Esophagus squamous epithelium (tissue), 5 donors: Measurements from ENCODE around the gene FAM131B. TPM values are rescaled to one million over a fixed set of nuclear protein-coding genes. Genes with fewer than 3 reads are reported as not detected.
A peak's percentile ranks its signal among the peaks of the same experiment; 100 is the strongest.

Experiments
- DNase-seq: peaks from one replicate; lab custom pipeline; 2025; lab: John Stamatoyannopoulos, UW
- H3K27ac ChIP-seq, 4 donors: fragments of 200-600 bp; sonication (generic); one replicate each; pipeline ENCODE4 v1.5.1; 2016 to 2019; ENCODE audit warnings: mild to moderate bottlenecking in 1 of 4
- H3K27me3 ChIP-seq, 4 donors: fragments of 200-600 bp; sonication (generic); 1 replicate in 3 of 4; 2 replicates in 1 of 4; pipeline versions ENCODE4 v1.5.1 to v1.6.0; 2017 to 2021; ENCODE audit warnings: antibody characterized with exemption in 1 of 4
- H3K36me3 ChIP-seq, 3 donors: fragments of 200-600 bp; sonication (generic); one replicate each; pipeline ENCODE4 v1.5.1; 2016 to 2019
- H3K4me1 ChIP-seq, 3 donors: fragments of 200-600 bp; sonication (generic); one replicate each; pipeline ENCODE4 v1.5.1; 2017 to 2019
- H3K4me3 ChIP-seq, 4 donors: fragments of 200-600 bp; sonication (generic); 1 replicate in 3 of 4; 2 replicates in 1 of 4; pipeline ENCODE4 v1.5.1; 2016 to 2019; ENCODE audit warnings: mild to moderate bottlenecking in 2 of 4, moderate library complexity in 1 of 4
- H3K9me3 ChIP-seq, 3 donors: fragments of 200-600 bp; sonication (generic); one replicate each; pipeline ENCODE4 v1.5.1; 2016 to 2019
- CTCF ChIP-seq, 6 experiments: fragments of 450-650 bp in 4 of 6; fragments of 200-600 bp in 2 of 6; sonication (generic) in 2 of 6; IDR thresholded peaks; one replicate each; pipeline ENCODE4 v1.5.1; 2016 to 2019; ENCODE audit warnings: antibody characterized with exemption in 6 of 6, mild to moderate bottlenecking in 4 of 6, moderate library complexity in 4 of 6
- POLR2A ChIP-seq, 4 donors: fragments of 450-650 bp; IDR thresholded peaks; one replicate each; pipeline ENCODE4 v1.6.1; 2017; ENCODE audit warnings: antibody characterized with exemption in 4 of 4, mild to moderate bottlenecking in 4 of 4, moderate library complexity in 3 of 4
- WGBS, 2 donors: methylation state at CpG; one replicate each; pipeline ENCODE4 v1.1.5; 2018; 5-methylcytosine and 5-hydroxymethylcytosine counted together
- intact Hi-C: fragments of 100-400 bp; cut with DNase I; formaldehyde crosslinking; loops from one replicate; pipeline ENCODE4 v1.15.0; 2022
- total RNA-seq, 4 donors: library from RNA; depleted of rRNA; stranded (reverse); fragments of >200 nt; gene quantifications; one replicate each; pipeline ENCODE4 v1.1.0, GENCODE V29; 2016
- donor health status: DM: yes; HTN: yes; CAD: no.

Gene FAM131B
- total RNA-seq, 4 donors from 2014 or later = 0.09 to 0.76 (median 0.46) TPM

GRCh38 chr7:143314127-143314526 is 48.4 kb downstream of the FAM131B start:
- H3K27ac ChIP-seq = no peak overlapping the region
- peaks cover 0 to 6% (median 0%) of the 10 kb centered on the region in 3 donors for H3K36me3 ChIP-seq
- intact Hi-C loops = no loop called here
- no peak for TF ChIP-seq POLR2A (IDR thresholded peaks at IDR 0.05)
- no peak for TF ChIP-seq CTCF (IDR thresholded peaks at IDR 0.05)
- peaks cover 4 to 12% (median 8%) of the 10 kb centered on the region in 3 donors for H3K4me1 ChIP-seq
- no peaks in the 10 kb centered on the region for H3K9me3 ChIP-seq
- no peak overlapping the region for H3K4me3 ChIP-seq
- no peak for DNase-seq
- no peaks in the 10 kb centered on the region for H3K27me3 ChIP-seq

DNA sequence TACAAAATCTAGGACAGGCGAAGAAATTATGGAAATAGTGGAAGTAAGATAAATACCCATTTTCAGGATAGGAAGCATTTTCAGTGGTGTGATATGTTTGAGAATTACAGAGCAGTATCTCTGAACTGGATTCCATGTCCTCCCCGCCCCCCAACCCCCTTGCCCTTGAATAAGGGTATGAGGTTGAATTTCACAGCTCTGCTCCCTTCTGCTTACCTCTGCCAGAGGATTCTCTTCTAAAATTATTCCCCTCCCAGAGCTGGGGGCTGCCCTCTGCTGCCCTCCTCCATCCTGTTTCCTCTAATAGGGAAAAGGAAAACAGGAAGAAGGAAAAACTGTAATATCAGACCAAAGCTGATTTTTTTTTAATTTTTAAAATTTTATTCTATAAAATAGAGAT is 53.9 kb downstream of the FAM131B start:
- no peak for DNase-seq
- 88 to 97% methylated on average over 2 of the region's 2 CpGs for WGBS, 2 donors
- no peak for TF ChIP-seq CTCF (IDR thresholded peaks at IDR 0.05)
- TF ChIP-seq POLR2A (IDR thresholded peaks at IDR 0.05) = no peak
- Histone ChIP-seq H3K4me1 (no peaks in the 10 kb centered on the region), H3K27me3 (no peaks in the 10 kb centered on the region), H3K9me3 (no peaks in the 10 kb centered on the region), H3K4me3 (no peak overlapping the region), H3K36me3 (peaks cover 14 to 60% (median 18%) of the 10 kb centered on the region in 3 donors), H3K27ac (no peak overlapping the region)
- intact Hi-C loops = no loop called here

GRCh38 chr7:143305423-143306070 is 57.0 kb downstream of the FAM131B start:
- H3K27ac ChIP-seq = no peak overlapping the region
- intact Hi-C loops = no loop called here
- H3K27me3 ChIP-seq = no peaks in the 10 kb centered on the region
- no peaks in the 10 kb centered on the region for H3K9me3 ChIP-seq
- peaks cover 14 to 89% (median 27%) of the 10 kb centered on the region in 3 donors for H3K36me3 ChIP-seq
- DNase-seq = no peak
- H3K4me3 ChIP-seq = no peak overlapping the region
- no peaks in the 10 kb centered on the region for H3K4me1 ChIP-seq
- TF ChIP-seq POLR2A (IDR thresholded peaks at IDR 0.05) = no peak
- peak in 5 of 6 experiments; percentile 57 to 85 (median 66) for TF ChIP-seq CTCF (IDR thresholded peaks at IDR 0.05)
- 74 to 77% methylated on average over 9 to 10 of the region's 10 CpGs for WGBS, 2 donors

GRCh38 chr7:143304938-143305337 is 57.6 kb downstream of the FAM131B start:
- peaks cover 14 to 95% (median 32%) of the 10 kb centered on the region in 3 donors for H3K36me3 ChIP-seq
- no peak for DNase-seq
- H3K4me3 ChIP-seq = no peak overlapping the region
- intact Hi-C loops = loop anchor here (5.0 kb wide), 1 partner anchor 63 kb away; no protein-coding TSS in a partner anchor
- no peak for TF ChIP-seq CTCF (IDR thresholded peaks at IDR 0.05)
- no peak for TF ChIP-seq POLR2A (IDR thresholded peaks at IDR 0.05)
- no peak overlapping the region for H3K27ac ChIP-seq
- H3K4me1 ChIP-seq = peaks cover 0 to 2% (median 0%) of the 10 kb centered on the region in 3 donors
- 82 to 87% methylated on average over 3 to 6 of the region's 6 CpGs for WGBS, 2 donors
- H3K27me3 ChIP-seq = no peaks in the 10 kb centered on the region
- no peaks in the 10 kb centered on the region for H3K9me3 ChIP-seq

- 48 to 74% methylated on average over 10 of the region's 10 CpGs for WGBS, 2 donors
Observed at GRCh38 chr7:143303733-143304132, 58.8 kb downstream of the FAM131B start.

More at GRCh38 chr7:143303733-143304132, 58.8 kb downstream of the FAM131B start:
- Histone ChIP-seq H3K4me1 (peaks cover 0 to 8% (median 0%) of the 10 kb centered on the region in 3 donors), H3K36me3 (peaks cover 14 to 98% (median 36%) of the 10 kb centered on the region in 3 donors), H3K27ac (no peak overlapping the region), H3K27me3 (no peaks in the 10 kb centered on the region), H3K4me3 (no peak overlapping the region), H3K9me3 (no peaks in the 10 kb centered on the region)
- intact Hi-C loops = loop anchor here (5.0 kb wide), 1 partner anchor 61 kb away; no protein-coding TSS in a partner anchor
- TF ChIP-seq CTCF (IDR thresholded peaks at IDR 0.05) (no peak), POLR2A (IDR thresholded peaks at IDR 0.05) (no peak)
- DNase-seq = no peak
